ENCODE results near the gene ZNF580. TPM values are rescaled to one million over a fixed set of nuclear protein-coding genes. Genes with fewer than 3 reads are reported as not detected.

The ZNF580 gene
- total and polyA plus RNA-seq, 2 of the 8 experiments (the other 6 are each of a cell fraction or from before 2014, with no cell fraction given), result 12.0 to 24.6 TPM

DNA sequence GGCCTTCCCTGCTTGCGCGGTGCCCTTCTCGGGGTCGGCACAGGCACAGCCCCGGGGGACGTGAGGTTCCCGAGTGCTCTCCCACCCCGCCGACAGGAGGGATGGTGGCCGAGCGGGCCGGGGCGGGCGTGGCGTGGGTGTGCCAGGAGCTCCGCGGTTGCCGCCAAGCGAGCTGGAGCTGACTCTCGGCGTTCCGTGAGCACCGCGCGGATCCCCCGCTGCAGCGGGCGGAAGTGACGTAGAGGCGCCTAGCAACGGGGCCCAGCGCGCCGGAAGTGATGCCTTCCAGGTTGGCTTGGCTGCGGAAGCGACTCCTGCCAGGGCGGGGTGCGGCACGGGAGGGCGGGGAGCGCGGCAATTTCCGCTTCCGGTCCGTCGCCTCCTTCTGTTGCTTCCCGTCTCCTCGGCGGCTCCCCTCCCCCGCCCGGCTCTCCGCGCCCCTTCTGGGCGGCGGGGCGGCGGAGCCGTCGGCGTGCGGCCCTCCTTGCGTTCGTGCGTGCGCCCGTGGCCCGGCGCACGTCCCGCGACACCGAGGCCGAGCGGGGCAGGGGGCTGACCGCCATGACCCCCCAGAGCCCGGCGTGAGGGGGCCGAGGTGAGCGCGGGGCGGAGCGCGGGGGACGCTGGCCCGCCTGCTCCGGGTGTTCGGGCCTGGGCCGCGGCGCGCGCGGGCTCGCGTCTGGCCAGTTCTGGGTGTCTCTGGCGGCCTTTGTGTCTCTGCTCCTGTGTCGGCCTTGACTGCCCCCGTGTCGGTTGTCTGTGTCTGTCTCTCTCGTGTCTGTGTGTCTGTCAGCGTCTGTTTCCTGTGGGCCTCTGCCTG is 34.2 kb downstream of the ZNF580 start, which contains the start of gene EPN1:
Gene EPN1 (plus strand): TSS at position 386 of the 820 bp plus-strand sequence. CDS start 3,402 bp downstream, outside the sequence.
- DNase-seq (ENCODE audit: low read depth in 1 of 2, low spot score in 2 of 2) (peak; percentile 81 to 98), FAIRE-seq (peak; percentile 32)
- Histone ChIP-seq H3K79me1 (ENCODE audit: low read depth, low read length) (peaks cover 21% of the 10 kb centered on the region), H3K14ac (ENCODE audit: insufficient read length) (no peak within 1 kb of the TSS), H3K79me2 (ENCODE audit: control insufficient read depth in 1 of 2, insufficient read depth in 2 of 2, low read length in 2 of 2) (peaks cover 21 to 69% of the 10 kb centered on the region in 2 experiments), H2AK5ac (ENCODE audit: low read depth, low read length) (peak within 1 kb of the TSS; percentile 1; the same call in 1 of the 2 replicates), H4K91ac (replicated peaks; ENCODE audit: insufficient read length, low read length) (no peak within 1 kb of the TSS), H2BK5ac (ENCODE audit: low read depth, low read length) (no peak within 1 kb of the TSS), H3K18ac (ENCODE audit: extremely low read depth, low read length) (no peak within 1 kb of the TSS; the same call in 1 of the 2 replicates), H3K4ac (replicated peaks; ENCODE audit: insufficient read length, low read depth, low read length) (no peak within 1 kb of the TSS), H3K36me3 (ENCODE audit: control insufficient read depth in 2 of 4, insufficient read depth in 4 of 4, low read length in 3 of 4) (peaks cover 11 to 24% (median 20%) of the 10 kb centered on the region in 4 experiments), H4K8ac (ENCODE audit: extremely low read depth, insufficient read depth, low read length) (peak within 1 kb of the TSS; percentile 69; the same call in 1 of the 2 replicates), H3K4me3 (ENCODE audit: extremely low read depth in 1 of 4, insufficient read depth in 2 of 4, low read depth in 3 of 4, low read length in 4 of 4) (peak within 1 kb of the TSS; percentile 83 to 95 (median 92)), H3K23ac (ENCODE audit: insufficient read length) (no peak within 1 kb of the TSS), H3K27ac (ENCODE audit: low read depth, low read length) (peak within 1 kb of the TSS; percentile 68; the same call in 1 of the 2 replicates), H3K27me3 (replicated peaks in 1 of 4; ENCODE audit: control insufficient read depth in 3 of 4, extremely low read depth in 1 of 4, insufficient read depth in 3 of 4, low read length in 3 of 4) (no peaks in the 10 kb centered on the region), H2BK12ac (ENCODE audit: low read depth, low read length) (no peak within 1 kb of the TSS), H2AFZ (ENCODE audit: low read length) (no peak within 1 kb of the TSS), H3K9me3 (ENCODE audit: insufficient read depth in 2 of 2, low read depth in 1 of 2, low read length in 1 of 2) (no peaks in the 10 kb centered on the region), H3K9ac (replicated peaks in 1 of 4; ENCODE audit: extremely low read depth in 1 of 4, low read depth in 3 of 4, low read length in 3 of 4) (peak within 1 kb of the TSS; percentile 76 to 94 (median 80)), H3K4me2 (ENCODE audit: insufficient read depth in 1 of 2, low read depth in 2 of 2, low read length in 2 of 2) (peak within 1 kb of the TSS; percentile 70 to 90), H3K23me2 (ENCODE audit: low read depth, low read length) (peaks cover 5% of the 10 kb centered on the region; the same call in 1 of the 2 replicates), H2BK15ac (ENCODE audit: low read length) (no peak within 1 kb of the TSS), H4K20me1 (replicated peaks in 1 of 2; ENCODE audit: control insufficient read depth in 1 of 2, insufficient read depth in 2 of 2, low read length in 2 of 2) (peaks cover 15 to 35% of the 10 kb centered on the region in 2 experiments), H2BK120ac (replicated peaks; ENCODE audit: low read depth, low read length) (no peak within 1 kb of the TSS), H3K56ac (replicated peaks; ENCODE audit: insufficient read length, low read depth, low read length) (no peak within 1 kb of the TSS), H3K4me1 (replicated peaks in 1 of 4; ENCODE audit: control insufficient read depth in 3 of 4, insufficient read depth in 4 of 4, low read length in 3 of 4) (peaks cover 0 to 11% (median 6%) of the 10 kb centered on the region in 4 experiments; a peak in 5 of 7 replicates), H4K5ac (ENCODE audit: insufficient read length, low read depth, low read length) (no peak within 1 kb of the TSS), H2BK20ac (ENCODE audit: low read length) (no peak within 1 kb of the TSS)
- WGBS, 2 experiments (ENCODE audit: extremely low coverage in 1 of 2, insufficient coverage in 1 of 2, insufficient read length in 1 of 2, insufficient replicate concordance in 2 of 2, low coverage in 1 of 2, low lambda C conversion rate in 2 of 2, missing lambda C conversion rate in 1 of 2), result 2% methylated on average over 71 of the region's 101 CpGs; no CpG with 5 or more reads in 1 of the 2 experiments
- POLR2A ChIA-PET (ENCODE audit: partially characterized antibody), result interaction anchor here (0.7 to 2.5 kb wide), 8 partner anchors 13 to 555 kb away, joined by 3 to 18 read pairs (median 4); partner anchors contain the start of gene U2AF2
- CTCF ChIA-PET (ENCODE audit: partially characterized antibody), result interaction anchor here (0.6 to 1.0 kb wide), 2 partner anchors 26 to 28 kb away, joined by 3 read pairs; no protein-coding TSS in a partner anchor
- TF ChIP-seq TCF12 (IDR thresholded peaks at IDR 0.05; ENCODE audit: low read depth, low read length) (no peak), KDM1A (IDR thresholded peaks at IDR 0.05; ENCODE audit: borderline replicate concordance, low read length) (no peak), EGR1 (IDR thresholded peaks at IDR 0.05; ENCODE audit: borderline replicate concordance, low read depth, low read length) (peak; percentile 75; the same call in 1 of the 2 replicates), SIX5 (IDR thresholded peaks at IDR 0.05; ENCODE audit: low read depth, low read length) (no peak), SUZ12 (IDR thresholded peaks at IDR 0.05; ENCODE audit: low read length) (no peak), SRF (IDR thresholded peaks at IDR 0.05; ENCODE audit: low read depth, low read length) (no peak), TAF1 (IDR thresholded peaks at IDR 0.05; ENCODE audit: low read depth, low read length) (peak; percentile 56; the same call in 1 of the 2 replicates)
- TF ChIP-seq, protein P1, sequence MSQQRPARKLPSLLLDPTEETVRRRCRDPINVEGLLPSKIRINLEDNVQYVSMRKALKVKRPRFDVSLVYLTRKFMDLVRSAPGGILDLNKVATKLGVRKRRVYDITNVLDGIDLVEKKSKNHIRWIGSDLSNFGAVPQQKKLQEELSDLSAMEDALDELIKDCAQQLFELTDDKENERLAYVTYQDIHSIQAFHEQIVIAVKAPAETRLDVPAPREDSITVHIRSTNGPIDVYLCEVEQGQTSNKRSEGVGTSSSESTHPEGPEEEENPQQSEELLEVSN (IDR thresholded peaks at IDR 0.05), result 0 out of 2 replicates have a peak, but pooled peaks have one; percentile 29

Data from H1 (cell line).